Brain microvascular endothelial cell (primary cell): ENCODE results near the gene TRABD2A.

Experiments used
- DNase-seq: peaks from one replicate; pipeline ENCODE4 v3.0.0-alpha.2; 2020
- H3K27ac ChIP-seq: fragments of 250-450 bp; sonication (Bioruptor Pico); 2 replicates; pipeline ENCODE4 v1.5.1; 2020; ENCODE audit warnings: mild to moderate bottlenecking, moderate library complexity
- H3K27me3 ChIP-seq: fragments of 250-450 bp; sonication (Bioruptor Pico); replicated peaks from 2 replicates; pipeline ENCODE4 v1.5.1; 2020; ENCODE audit warnings: mild to moderate bottlenecking
- H3K36me3 ChIP-seq: fragments of 250-450 bp; sonication (Bioruptor Pico); replicated peaks from 2 replicates; pipeline ENCODE4 v1.5.1; 2020; ENCODE audit warnings: mild to moderate bottlenecking
- H3K4me3 ChIP-seq: 2 replicates; pipeline ENCODE4 v1.5.1; 2011; ENCODE audit warnings: low read depth, mild to moderate bottlenecking, control low read depth, low read length, moderate library complexity
- in situ Hi-C: cut with HindIII; loops from 2 replicates; pipeline ENCODE4 v1.10.0; 2017; ENCODE audit warnings: low sequenced_read_pairs, low pct_ligation_motif_present
- TF ChIP-seq, protein P1 (sequence below): IDR thresholded peaks from 2 replicates; pipeline ENCODE4 v1.5.1; 2011; ENCODE audit warnings: low read depth, mild to moderate bottlenecking, moderate library complexity, low read length, control low read depth, inconsistent platforms; ENCODE audit errors: missing control alignments

The TRABD2A gene

DNA sequence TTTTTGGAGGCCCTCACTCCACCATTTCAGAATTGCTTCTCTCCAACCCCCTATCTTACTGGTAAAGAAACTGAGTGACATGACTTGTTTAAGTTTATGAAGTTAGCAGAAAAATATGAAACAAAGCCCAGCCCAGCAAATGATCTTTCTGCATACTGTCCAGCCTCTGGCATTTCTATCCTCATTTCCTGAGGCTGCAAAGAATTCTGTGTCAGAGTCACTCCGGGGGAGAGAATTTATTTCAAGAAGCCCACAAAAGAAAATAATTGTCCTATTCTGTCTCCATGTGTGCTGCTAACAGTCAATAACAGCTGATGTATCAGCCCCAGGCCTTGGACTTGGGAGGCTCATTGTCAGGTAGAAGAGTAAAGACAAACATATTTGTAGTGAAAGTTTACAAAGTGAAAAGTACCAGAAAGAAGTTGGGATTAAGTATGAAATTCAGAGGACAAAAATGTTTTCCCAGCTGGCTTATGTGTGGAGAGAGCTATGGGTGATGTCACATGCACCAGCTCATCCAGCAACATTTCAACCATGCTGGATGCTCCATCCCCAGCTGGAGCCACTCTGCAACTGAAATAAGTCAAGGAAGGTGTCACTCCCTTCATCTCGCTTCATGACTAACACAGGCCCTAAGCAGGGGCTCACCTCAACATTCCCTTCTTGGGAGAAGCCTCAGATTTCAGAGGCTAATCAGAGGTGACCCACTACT lies 42.3 kb downstream of the TRABD2A start:
- in situ Hi-C loops = no loop called here
- Histone ChIP-seq H3K4me3 (no peak overlapping the region), H3K27ac (no peak overlapping the region), H3K36me3 (no peaks in the 10 kb centered on the region), H3K27me3 (no peaks in the 10 kb centered on the region)
- no peak for DNase-seq
- TF ChIP-seq, protein P1, sequence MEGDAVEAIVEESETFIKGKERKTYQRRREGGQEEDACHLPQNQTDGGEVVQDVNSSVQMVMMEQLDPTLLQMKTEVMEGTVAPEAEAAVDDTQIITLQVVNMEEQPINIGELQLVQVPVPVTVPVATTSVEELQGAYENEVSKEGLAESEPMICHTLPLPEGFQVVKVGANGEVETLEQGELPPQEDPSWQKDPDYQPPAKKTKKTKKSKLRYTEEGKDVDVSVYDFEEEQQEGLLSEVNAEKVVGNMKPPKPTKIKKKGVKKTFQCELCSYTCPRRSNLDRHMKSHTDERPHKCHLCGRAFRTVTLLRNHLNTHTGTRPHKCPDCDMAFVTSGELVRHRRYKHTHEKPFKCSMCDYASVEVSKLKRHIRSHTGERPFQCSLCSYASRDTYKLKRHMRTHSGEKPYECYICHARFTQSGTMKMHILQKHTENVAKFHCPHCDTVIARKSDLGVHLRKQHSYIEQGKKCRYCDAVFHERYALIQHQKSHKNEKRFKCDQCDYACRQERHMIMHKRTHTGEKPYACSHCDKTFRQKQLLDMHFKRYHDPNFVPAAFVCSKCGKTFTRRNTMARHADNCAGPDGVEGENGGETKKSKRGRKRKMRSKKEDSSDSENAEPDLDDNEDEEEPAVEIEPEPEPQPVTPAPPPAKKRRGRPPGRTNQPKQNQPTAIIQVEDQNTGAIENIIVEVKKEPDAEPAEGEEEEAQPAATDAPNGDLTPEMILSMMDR = no peak

DNA sequence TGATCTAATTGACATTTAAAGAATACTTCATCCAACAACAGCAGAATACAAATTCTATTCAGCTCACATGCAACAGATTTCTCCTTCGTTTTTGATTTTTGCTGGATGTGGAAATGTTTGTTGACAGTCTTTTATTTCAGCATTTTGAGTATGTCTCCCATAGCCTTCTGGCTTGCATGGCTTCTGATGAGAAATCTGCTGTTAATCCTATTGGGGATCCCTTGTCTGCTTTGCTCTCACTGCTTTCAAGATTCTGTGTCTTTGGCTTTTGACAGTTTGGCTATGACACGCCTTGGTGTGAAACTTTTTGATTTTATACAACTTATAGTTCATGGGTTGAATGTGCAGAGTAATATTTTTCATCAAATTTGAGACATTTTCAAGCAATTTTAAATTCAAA lies 44.7 kb downstream of the TRABD2A start:
- H3K27ac ChIP-seq = no peak overlapping the region

DNA sequence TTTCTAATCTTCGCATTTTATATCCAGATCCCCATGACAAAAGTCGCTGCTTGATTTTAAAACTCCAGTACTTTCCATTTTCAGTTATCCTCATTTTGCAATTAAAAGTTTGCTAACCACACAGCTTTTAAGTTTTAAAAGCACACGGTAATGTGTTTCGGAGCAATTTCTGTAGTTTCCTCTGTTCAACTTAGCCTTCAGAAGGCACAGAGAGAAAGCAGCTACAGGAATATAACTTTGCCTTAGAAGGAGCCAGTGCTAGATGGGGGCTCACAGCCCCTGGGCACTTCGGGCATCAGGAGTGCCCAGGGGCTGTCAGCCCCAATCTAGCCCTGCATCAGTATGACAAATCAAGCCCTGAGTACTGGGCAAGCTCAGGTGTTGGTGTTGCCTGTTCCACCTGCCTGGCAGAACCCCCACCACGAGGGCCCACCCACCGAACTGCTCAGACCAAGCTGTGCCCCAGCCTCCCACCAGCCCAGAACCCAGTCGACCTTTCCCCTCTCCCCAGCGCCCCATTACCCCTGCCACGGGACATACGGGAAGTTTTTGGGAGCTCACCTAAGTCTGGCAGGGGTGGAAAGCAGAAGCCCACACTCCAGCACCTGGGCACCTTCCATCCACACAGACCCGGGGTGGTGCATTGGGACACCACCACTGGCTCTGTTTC lies 47.3 kb downstream of the TRABD2A start:
- Histone ChIP-seq H3K27me3 (no peaks in the 10 kb centered on the region), H3K4me3 (no peak overlapping the region), H3K27ac (no peak overlapping the region), H3K36me3 (no peaks in the 10 kb centered on the region)
- no peak for DNase-seq
- TF ChIP-seq, protein P1 = no peak
- in situ Hi-C loops = no loop called here

More for the DNA sequence above, 44.7 kb downstream of the TRABD2A start:
- in situ Hi-C loops = no loop called here
- DNase-seq = no peak
- H3K27me3 ChIP-seq = no peaks in the 10 kb centered on the region
- H3K4me3 ChIP-seq = no peak overlapping the region
- TF ChIP-seq, protein P1 = no peak
- H3K36me3 ChIP-seq = no peaks in the 10 kb centered on the region

DNA sequence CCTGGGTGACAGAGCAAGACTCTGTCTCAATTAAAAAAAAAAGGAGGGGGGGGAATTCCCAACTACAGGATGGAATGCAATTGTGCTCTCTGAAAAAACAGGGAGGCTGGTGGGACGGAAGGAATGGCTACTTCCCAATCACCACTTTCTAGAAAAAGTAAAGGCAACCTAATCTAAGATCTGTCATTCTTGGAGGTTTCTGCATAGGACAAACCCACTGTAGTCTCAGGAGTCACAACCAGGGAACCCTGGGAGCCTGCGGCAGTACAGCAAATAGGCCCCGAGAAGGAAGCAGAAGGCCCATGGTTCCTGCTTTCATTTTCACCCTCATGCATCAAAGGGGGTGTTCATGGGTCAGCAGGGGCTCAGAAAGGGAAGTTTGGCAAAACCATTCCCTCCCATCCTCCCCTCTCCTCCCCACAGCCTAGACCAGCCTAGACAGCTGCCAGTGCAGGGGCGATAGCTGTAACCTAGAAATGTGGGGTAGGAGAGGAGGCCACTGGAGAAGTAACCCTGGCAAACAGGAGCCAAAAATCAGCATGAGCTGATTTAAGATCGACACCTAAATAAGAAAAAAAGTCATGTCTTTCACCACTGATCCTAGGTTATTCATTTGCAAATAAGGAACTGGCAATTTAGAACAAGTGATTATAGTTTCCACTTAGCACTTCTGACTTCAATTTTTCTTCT lies 48.0 kb downstream of the TRABD2A start:
- no peak overlapping the region for H3K4me3 ChIP-seq
- no peaks in the 10 kb centered on the region for H3K27me3 ChIP-seq
- TF ChIP-seq, protein P1 = no peak
- H3K27ac ChIP-seq = no peak overlapping the region
- in situ Hi-C loops = no loop called here
- no peaks in the 10 kb centered on the region for H3K36me3 ChIP-seq
- DNase-seq = no peak

DNA sequence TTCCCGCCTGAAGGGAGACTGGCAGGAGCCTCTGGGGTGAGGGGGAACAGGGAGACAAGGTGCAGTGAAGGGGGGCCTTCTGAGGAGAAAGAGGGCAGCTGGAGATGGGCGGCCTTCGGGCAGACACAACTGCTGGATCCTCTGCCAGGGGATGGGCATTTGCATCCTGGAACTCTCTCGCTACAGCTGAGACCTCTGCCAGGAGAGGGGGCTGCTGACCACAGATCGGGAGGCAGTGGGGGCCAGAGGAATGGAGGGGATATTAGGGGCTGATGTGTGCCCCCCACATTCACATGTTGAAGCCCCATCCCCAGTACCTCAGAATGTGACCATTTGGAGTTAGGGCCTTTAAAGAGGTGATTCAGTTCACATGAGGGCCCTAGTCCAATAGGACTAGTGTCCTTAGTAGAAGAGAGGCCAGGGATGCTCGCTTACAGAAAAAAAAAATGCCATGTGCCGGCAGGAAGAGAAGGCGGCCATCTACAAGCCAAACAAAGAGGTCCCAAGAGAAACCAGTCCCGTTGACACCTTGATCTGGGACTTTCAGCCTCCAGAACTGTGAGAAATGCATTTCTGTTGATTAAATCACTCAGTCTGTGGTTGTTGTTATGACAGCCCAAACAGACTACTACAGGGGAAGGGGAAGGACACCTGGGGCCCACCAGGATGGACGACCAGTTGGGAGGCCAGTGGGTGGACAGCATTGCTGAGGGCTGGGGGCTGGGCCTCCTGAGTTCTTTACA lies 50.0 kb downstream of the TRABD2A start:
- H3K4me3 ChIP-seq = no peak overlapping the region
- no peak for DNase-seq

More for the DNA sequence above, 50.0 kb downstream of the TRABD2A start:
- Histone ChIP-seq H3K27ac (no peak overlapping the region), H3K36me3 (no peaks in the 10 kb centered on the region), H3K27me3 (no peaks in the 10 kb centered on the region)
- in situ Hi-C loops = no loop called here
- TF ChIP-seq, protein P1 = no peak
